ENCODE data around the gene MUC5B. TPM values are rescaled to one million over a fixed set of nuclear protein-coding genes. Genes with fewer than 3 reads are reported as not detected.

Gene MUC5B
- total RNA-seq, 1 donor from 2014 or later, result not detected

DNA sequence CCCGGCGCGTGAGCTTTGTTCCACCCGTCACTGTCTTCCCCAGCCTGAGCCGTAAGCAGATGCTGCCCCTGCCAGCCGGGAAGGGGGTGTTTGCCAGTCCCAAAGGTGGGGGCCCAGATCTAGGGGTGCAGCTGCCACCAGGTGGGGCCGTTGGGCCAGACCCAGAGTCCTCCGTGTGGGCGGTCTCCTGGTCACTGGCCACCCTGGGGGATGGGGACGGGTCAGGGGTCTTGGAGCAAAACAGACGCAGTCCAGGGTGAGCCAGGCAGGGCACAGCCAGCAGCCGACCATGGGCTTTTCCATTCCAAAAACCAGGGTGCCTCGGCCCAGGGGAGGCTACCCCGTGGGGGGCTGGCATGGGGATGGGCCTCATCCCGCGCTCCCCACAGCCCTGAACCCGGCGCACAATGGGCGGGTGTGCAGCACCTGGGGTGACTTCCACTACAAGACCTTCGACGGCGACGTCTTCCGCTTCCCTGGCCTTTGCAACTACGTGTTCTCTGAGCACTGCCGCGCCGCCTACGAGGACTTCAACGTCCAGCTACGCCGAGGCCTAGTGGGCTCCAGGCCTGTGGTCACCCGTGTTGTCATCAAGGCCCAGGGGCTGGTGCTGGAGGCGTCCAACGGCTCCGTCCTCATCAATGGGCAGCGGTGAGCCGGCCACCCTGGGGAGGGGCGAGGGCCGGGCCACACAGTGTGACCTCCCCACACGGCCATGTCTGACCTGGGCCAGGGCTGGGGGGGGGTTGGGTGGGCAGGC is 3.5 kb downstream of the MUC5B start:
- Histone ChIP-seq H3K9me3 (ENCODE audit: insufficient read depth, low read depth, low read length) (no peaks in the 10 kb centered on the region), H2AFZ (ENCODE audit: low read depth, low read length) (no peak overlapping the region), H3K4me1 (ENCODE audit: insufficient read depth, low read length) (no peaks in the 10 kb centered on the region), H4K20me1 (ENCODE audit: insufficient read depth, low read length) (no peaks in the 10 kb centered on the region), H3K27ac (ENCODE audit: low read depth, low read length) (no peak overlapping the region), H3K36me3 (ENCODE audit: insufficient read depth, low read length) (no peaks in the 10 kb centered on the region), H3K4me2 (ENCODE audit: low read length) (no peak overlapping the region), H3K9ac (ENCODE audit: low read length) (no peak overlapping the region), H3K79me2 (ENCODE audit: insufficient read depth, low read length) (no peaks in the 10 kb centered on the region), H3K4me3 (ENCODE audit: insufficient read depth, low read depth, low read length) (no peak overlapping the region), H3K27me3 (ENCODE audit: insufficient read depth, low read length) (no peaks in the 10 kb centered on the region)
- no peak overlapping the region for H3K27ac Mint-ChIP-seq (ENCODE audit: unreplicated experiment)
- no peaks in the 10 kb centered on the region for H3K36me3 Mint-ChIP-seq (ENCODE audit: low read depth, unreplicated experiment)
- H3K4me1 Mint-ChIP-seq (ENCODE audit: low read depth, unreplicated experiment), result no peaks in the 10 kb centered on the region
- no peak for FAIRE-seq
- H3K9me3 Mint-ChIP-seq (ENCODE audit: unreplicated experiment), result no peaks in the 10 kb centered on the region
- DNase-seq (ENCODE audit: low read depth), result no peak
- TF ChIP-seq EZH2 (IDR thresholded peaks at IDR 0.05; ENCODE audit: insufficient read depth, low read length), result no peak
- TF ChIP-seq, protein P1, sequence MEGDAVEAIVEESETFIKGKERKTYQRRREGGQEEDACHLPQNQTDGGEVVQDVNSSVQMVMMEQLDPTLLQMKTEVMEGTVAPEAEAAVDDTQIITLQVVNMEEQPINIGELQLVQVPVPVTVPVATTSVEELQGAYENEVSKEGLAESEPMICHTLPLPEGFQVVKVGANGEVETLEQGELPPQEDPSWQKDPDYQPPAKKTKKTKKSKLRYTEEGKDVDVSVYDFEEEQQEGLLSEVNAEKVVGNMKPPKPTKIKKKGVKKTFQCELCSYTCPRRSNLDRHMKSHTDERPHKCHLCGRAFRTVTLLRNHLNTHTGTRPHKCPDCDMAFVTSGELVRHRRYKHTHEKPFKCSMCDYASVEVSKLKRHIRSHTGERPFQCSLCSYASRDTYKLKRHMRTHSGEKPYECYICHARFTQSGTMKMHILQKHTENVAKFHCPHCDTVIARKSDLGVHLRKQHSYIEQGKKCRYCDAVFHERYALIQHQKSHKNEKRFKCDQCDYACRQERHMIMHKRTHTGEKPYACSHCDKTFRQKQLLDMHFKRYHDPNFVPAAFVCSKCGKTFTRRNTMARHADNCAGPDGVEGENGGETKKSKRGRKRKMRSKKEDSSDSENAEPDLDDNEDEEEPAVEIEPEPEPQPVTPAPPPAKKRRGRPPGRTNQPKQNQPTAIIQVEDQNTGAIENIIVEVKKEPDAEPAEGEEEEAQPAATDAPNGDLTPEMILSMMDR (IDR thresholded peaks at IDR 0.05; ENCODE audit: insufficient read depth, low read depth, low read length), result no peak
- H3K4me3 Mint-ChIP-seq (ENCODE audit: unreplicated experiment), result no peak overlapping the region
- peaks cover 12% of the 10 kb centered on the region for H3K27me3 Mint-ChIP-seq (ENCODE audit: low read depth, unreplicated experiment)

DNA sequence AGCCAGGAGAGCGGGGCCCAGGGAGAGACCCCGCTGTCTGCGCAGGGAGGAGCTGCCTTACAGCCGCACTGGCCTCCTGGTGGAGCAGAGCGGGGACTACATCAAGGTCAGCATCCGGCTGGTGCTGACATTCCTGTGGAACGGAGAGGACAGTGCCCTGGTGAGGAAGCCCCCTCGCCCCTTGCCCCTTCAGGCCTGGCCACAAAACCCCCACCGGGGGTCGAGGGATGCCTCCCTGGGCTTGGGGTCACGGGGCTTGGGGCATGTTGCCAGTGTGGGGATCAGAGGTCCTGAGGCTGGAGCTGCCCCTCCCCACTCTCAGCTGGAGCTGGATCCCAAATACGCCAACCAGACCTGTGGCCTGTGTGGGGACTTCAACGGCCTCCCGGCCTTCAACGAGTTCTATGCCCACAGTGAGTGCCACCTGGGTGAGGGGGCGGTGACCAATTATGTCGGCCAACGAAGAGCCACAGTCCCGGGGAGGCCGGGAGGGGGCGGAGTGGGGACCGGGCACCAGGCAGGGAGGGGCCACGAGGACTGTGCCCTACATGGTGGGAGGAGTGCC is 4.2 kb downstream of the MUC5B start:
- H3K4me3 Mint-ChIP-seq (ENCODE audit: unreplicated experiment), result no peak overlapping the region
- H3K27ac Mint-ChIP-seq (ENCODE audit: unreplicated experiment), result no peak overlapping the region
- no peaks in the 10 kb centered on the region for H3K79me2 ChIP-seq (ENCODE audit: insufficient read depth, low read length)
- no peaks in the 10 kb centered on the region for H3K9me3 Mint-ChIP-seq (ENCODE audit: unreplicated experiment)
- no peak for TF ChIP-seq EZH2 (IDR thresholded peaks at IDR 0.05; ENCODE audit: insufficient read depth, low read length)
- TF ChIP-seq, protein P1 (IDR thresholded peaks at IDR 0.05; ENCODE audit: insufficient read depth, low read depth, low read length), result peak; percentile 4
- H3K9ac ChIP-seq (ENCODE audit: low read length), result no peak overlapping the region
- no peaks in the 10 kb centered on the region for H3K36me3 ChIP-seq (ENCODE audit: insufficient read depth, low read length)
- H3K4me1 Mint-ChIP-seq (ENCODE audit: low read depth, unreplicated experiment), result no peaks in the 10 kb centered on the region
- H3K27me3 Mint-ChIP-seq (ENCODE audit: low read depth, unreplicated experiment), result peaks cover 7% of the 10 kb centered on the region
- H3K4me1 ChIP-seq (ENCODE audit: insufficient read depth, low read length), result no peaks in the 10 kb centered on the region
- H3K4me2 ChIP-seq (ENCODE audit: low read length), result no peak overlapping the region
- no peaks in the 10 kb centered on the region for H4K20me1 ChIP-seq (ENCODE audit: insufficient read depth, low read length)
- no peak overlapping the region for H3K27ac ChIP-seq (ENCODE audit: low read depth, low read length)
- no peaks in the 10 kb centered on the region for H3K9me3 ChIP-seq (ENCODE audit: insufficient read depth, low read depth, low read length)
- DNase-seq (ENCODE audit: low read depth) (no peak), FAIRE-seq (no peak)
- H3K27me3 ChIP-seq (ENCODE audit: insufficient read depth, low read length), result no peaks in the 10 kb centered on the region
- no peak overlapping the region for H3K4me3 ChIP-seq (ENCODE audit: insufficient read depth, low read depth, low read length)
- H3K36me3 Mint-ChIP-seq (ENCODE audit: low read depth, unreplicated experiment), result no peaks in the 10 kb centered on the region
- H2AFZ ChIP-seq (ENCODE audit: low read depth, low read length), result no peak overlapping the region

DNA sequence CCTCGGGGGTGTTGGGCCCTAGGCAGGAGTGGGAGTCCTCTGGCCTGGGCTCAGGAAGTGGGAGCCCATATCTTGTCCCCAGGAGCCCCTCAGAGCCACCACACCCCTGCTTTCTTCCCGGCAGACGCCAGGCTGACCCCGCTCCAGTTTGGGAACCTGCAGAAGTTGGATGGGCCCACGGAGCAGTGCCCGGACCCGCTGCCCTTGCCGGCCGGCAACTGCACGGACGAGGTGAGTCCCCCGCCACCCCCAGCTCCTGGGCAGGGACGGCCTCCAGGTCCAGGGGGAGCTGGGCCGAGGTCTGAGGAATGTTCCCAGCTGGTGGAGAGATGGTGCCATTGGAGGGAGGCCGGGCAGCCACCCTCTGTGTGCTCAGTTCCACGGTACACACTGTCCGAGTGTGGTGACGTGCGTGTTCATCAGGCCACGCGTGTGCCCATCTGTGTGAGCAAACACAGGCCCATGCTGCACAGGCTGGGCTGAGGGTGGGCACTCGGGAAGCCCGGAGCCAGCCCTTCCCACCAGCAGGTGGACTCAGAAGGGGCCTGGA is 4.8 kb downstream of the MUC5B start:
- no peak overlapping the region for H2AFZ ChIP-seq (ENCODE audit: low read depth, low read length)
- DNase-seq (ENCODE audit: low read depth) (no peak), FAIRE-seq (no peak)
- H3K79me2 ChIP-seq (ENCODE audit: insufficient read depth, low read length), result no peaks in the 10 kb centered on the region
- H3K27ac ChIP-seq (ENCODE audit: low read depth, low read length), result no peak overlapping the region
- Mint-ChIP-seq H3K4me1 (ENCODE audit: low read depth, unreplicated experiment) (no peaks in the 10 kb centered on the region), H3K9me3 (ENCODE audit: unreplicated experiment) (no peaks in the 10 kb centered on the region), H3K36me3 (ENCODE audit: low read depth, unreplicated experiment) (no peaks in the 10 kb centered on the region), H3K4me3 (ENCODE audit: unreplicated experiment) (no peak overlapping the region), H3K27ac (ENCODE audit: unreplicated experiment) (no peak overlapping the region), H3K27me3 (ENCODE audit: low read depth, unreplicated experiment) (peaks cover 7% of the 10 kb centered on the region)
- H3K4me3 ChIP-seq (ENCODE audit: insufficient read depth, low read depth, low read length), result no peak overlapping the region
- H3K27me3 ChIP-seq (ENCODE audit: insufficient read depth, low read length), result no peaks in the 10 kb centered on the region
- no peaks in the 10 kb centered on the region for H4K20me1 ChIP-seq (ENCODE audit: insufficient read depth, low read length)
- no peak overlapping the region for H3K4me2 ChIP-seq (ENCODE audit: low read length)
- no peaks in the 10 kb centered on the region for H3K9me3 ChIP-seq (ENCODE audit: insufficient read depth, low read depth, low read length)
- H3K36me3 ChIP-seq (ENCODE audit: insufficient read depth, low read length), result no peaks in the 10 kb centered on the region
- TF ChIP-seq EZH2 (IDR thresholded peaks at IDR 0.05; ENCODE audit: insufficient read depth, low read length), result no peak
- TF ChIP-seq, protein P1 (IDR thresholded peaks at IDR 0.05; ENCODE audit: insufficient read depth, low read depth, low read length), result no peak
- H3K9ac ChIP-seq (ENCODE audit: low read length), result no peak overlapping the region
- H3K4me1 ChIP-seq (ENCODE audit: insufficient read depth, low read length), result no peaks in the 10 kb centered on the region

Data from astrocyte (in vitro differentiated cells and primary cell).